ENCODE data around the gene TMEM132D. TPM values are rescaled to one million over a fixed set of nuclear protein-coding genes. Genes with fewer than 3 reads are reported as not detected.

Gene TMEM132D
- total RNA-seq, 3 donors from 2014 or later: 0.09 to 0.24 (median 0.12) TPM

GRCh38 chr12:129534966-129535750, 368.7 kb downstream of the TMEM132D start:
- ATAC-seq (no peak), DNase-seq (no peak)
- Histone ChIP-seq H3K9me3 (no peaks in the 10 kb centered on the region), H3K4me1 (ENCODE audit: low read depth) (no peaks in the 10 kb centered on the region), H3K36me3 (ENCODE audit: low read depth) (no peaks in the 10 kb centered on the region), H3K4me3 (no peak overlapping the region)
- intact Hi-C loops (cut with DNase I, micrococcal nuclease): no loop called here
- TF ChIP-seq CTCF (IDR thresholded peaks at IDR 0.05): no peak

GRCh38 chr12:129532707-129533499, 370.9 kb downstream of the TMEM132D start:
- no peak overlapping the region for H3K4me3 ChIP-seq
- intact Hi-C loops (cut with DNase I, micrococcal nuclease): no loop called here

GRCh38 chr12:129532082-129532481, 371.7 kb downstream of the TMEM132D start:
- H3K4me3 ChIP-seq: no peak overlapping the region
- no peak for TF ChIP-seq CTCF (IDR thresholded peaks at IDR 0.05)
- no peaks in the 10 kb centered on the region for H3K36me3 ChIP-seq (ENCODE audit: low read depth)
- DNase-seq: peak in 1 of 3 donors; percentile 54
- no peaks in the 10 kb centered on the region for H3K9me3 ChIP-seq
- intact Hi-C loops (cut with DNase I, micrococcal nuclease): no loop called here
- no peaks in the 10 kb centered on the region for H3K4me1 ChIP-seq (ENCODE audit: low read depth)
- ATAC-seq: peak; percentile 56

More at GRCh38 chr12:129532707-129533499, 370.9 kb downstream of the TMEM132D start:
- DNase-seq: no peak
- Histone ChIP-seq H3K36me3 (ENCODE audit: low read depth) (no peaks in the 10 kb centered on the region), H3K4me1 (ENCODE audit: low read depth) (no peaks in the 10 kb centered on the region), H3K9me3 (no peaks in the 10 kb centered on the region)
- no peak for ATAC-seq
- no peak for TF ChIP-seq CTCF (IDR thresholded peaks at IDR 0.05)

GRCh38 chr12:129530984-129531383, 372.8 kb downstream of the TMEM132D start:
- intact Hi-C loops (cut with DNase I, micrococcal nuclease): no loop called here
- Histone ChIP-seq H3K4me1 (ENCODE audit: low read depth) (no peaks in the 10 kb centered on the region), H3K4me3 (no peak overlapping the region), H3K9me3 (no peaks in the 10 kb centered on the region), H3K36me3 (ENCODE audit: low read depth) (no peaks in the 10 kb centered on the region)
- peak; percentile 99 for ATAC-seq
- TF ChIP-seq CTCF (IDR thresholded peaks at IDR 0.05): no peak
- peak; percentile 79 to 86 (median 82) for DNase-seq

GRCh38 chr12:129530517-129530916, 373.3 kb downstream of the TMEM132D start:
- Histone ChIP-seq H3K4me1 (ENCODE audit: low read depth) (no peaks in the 10 kb centered on the region), H3K9me3 (no peaks in the 10 kb centered on the region), H3K36me3 (ENCODE audit: low read depth) (no peaks in the 10 kb centered on the region), H3K4me3 (no peak overlapping the region)
- ATAC-seq: peak; percentile 9
- intact Hi-C loops (cut with DNase I, micrococcal nuclease): no loop called here
- TF ChIP-seq CTCF (IDR thresholded peaks at IDR 0.05): no peak
- DNase-seq: no peak

All from mucosa of descending colon (tissue), 3 donors.